Regular cardiac myocyte (primary cell): Measurements from ENCODE around the gene KCNIP1. TPM values are rescaled to one million over a fixed set of nuclear protein-coding genes. Genes with fewer than 3 reads are reported as not detected.

Source experiments
- total RNA-seq: library from RNA; depleted of rRNA; stranded (reverse); fragments of >200 nt; gene quantifications from 2 replicates; pipeline ENCODE4 v1.2.3, GENCODE V29; 2014

The KCNIP1 gene
- 0.19 TPM in 1 of 2 replicates, not detected in the other for total RNA-seq

DNA sequence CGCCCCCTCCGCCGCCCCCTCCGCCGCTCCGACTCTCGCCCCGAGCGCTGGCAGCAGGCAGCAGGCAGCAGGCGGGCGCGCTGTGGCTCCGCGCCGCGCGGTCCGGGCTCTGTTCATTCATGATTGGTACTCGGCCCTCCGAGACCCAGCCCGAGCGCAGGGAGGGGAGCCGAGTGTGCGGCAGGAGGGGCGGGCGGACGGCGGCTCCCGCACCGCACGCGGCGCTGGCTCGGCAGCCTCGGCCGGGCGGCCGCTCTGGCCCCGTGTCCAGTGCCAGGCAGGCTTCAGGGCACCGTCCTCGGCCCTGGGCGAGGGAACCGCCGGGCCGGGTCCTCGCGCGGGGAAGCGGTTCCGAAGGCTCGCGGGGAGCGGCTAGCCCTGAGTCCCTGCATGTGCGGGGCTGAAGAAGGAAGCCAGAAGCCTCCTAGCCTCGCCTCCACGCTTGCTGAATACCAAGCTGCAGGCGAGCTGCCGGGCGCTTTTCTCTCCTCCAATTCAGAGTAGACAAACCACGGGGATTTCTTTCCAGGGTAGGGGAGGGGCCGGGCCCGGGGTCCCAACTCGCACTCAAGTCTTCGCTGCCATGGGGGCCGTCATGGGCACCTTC lies at the start of gene KCNIP1:
KCNIP1 (plus strand) TSS at position 31 of the 607 bp plus-strand sequence.

DNA sequence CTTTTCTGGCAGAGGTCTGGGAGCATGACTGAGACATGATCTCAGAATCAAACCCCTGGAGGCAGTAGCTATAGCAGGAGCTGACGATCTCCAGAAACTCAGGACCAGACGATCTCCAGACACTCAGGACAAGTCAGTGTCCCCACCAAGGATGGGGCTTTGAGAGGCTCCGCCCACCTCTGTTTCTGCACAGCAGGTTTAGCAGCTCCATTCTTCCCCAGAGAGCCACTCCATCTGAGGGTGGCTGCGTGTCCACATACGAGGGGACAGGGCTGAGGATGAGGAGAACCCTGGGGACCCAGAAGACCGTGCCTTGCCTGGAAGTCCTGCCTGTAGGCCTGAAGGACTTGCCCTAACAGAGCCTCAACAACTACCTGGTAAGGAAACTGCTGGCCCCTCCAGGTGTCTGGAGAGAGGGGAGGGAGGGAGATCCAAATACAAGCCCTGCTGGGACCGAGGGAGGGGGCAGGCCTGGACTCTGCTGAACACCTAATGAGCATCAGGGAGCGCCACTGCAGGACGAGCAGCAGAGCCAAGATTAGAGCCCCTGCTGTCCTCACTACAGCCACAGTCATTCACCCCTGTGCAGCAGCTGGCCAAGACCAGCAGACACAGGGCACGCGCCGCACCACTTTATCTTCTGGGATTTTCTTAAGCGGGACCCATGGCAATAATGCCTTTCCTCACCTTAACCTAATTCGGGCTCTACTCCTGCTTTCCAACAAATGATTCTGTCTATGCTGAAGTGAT lies 279.9 kb downstream of the KCNIP1 start, which contains the start of gene GABRP:
GABRP (plus strand) TSS at position 228 of the 750 bp plus-strand sequence. CDS start 4,891 bp downstream, outside the sequence.

Other genes with a start within 250 kb of the KCNIP1 start
- not detected in 2 replicates for gene LCP2, start 206.2 kb upstream of the KCNIP1 start, total RNA-seq
- gene KCNMB1, start 114.7 kb upstream of the KCNIP1 start, total RNA-seq = under 0.01 and 0.19 TPM in 2 replicates